HepG2 (cell line): ENCODE measurements around the gene HTRA2. TPM values are rescaled to one million over a fixed set of nuclear protein-coding genes. Genes with fewer than 3 reads are reported as not detected.

Experiments
- ADNP ChIP-seq: sonication (generic); formaldehyde crosslinking; IDR thresholded peaks from 2 replicates; pipeline ENCODE4 v1.4.0; 2020; ENCODE audit warnings: missing genetic modification reagents
- CENPX ChIP-seq: sonication (generic); formaldehyde crosslinking; IDR thresholded peaks from 2 replicates; pipeline ENCODE4 v1.9.0; 2021; ENCODE audit warnings: mild to moderate bottlenecking, missing genetic modification reagents, moderate library complexity
- HMG20B ChIP-seq: conservative IDR thresholded peaks from 2 replicates; pipeline ENCODE4 v1.6.1; 2016; ENCODE audit warnings: missing genetic modification reagents, missing compliant biosample characterization
- JUNB ChIP-seq: sonication (generic); formaldehyde crosslinking; IDR thresholded peaks from 2 replicates; pipeline ENCODE4 v1.8.0; 2022; ENCODE audit warnings: missing genetic modification reagents, mild to moderate bottlenecking, borderline replicate concordance
- KDM3A ChIP-seq: IDR thresholded peaks from 2 replicates; pipeline ENCODE4 v1.6.1; 2018; ENCODE audit warnings: low read depth, missing compliant biosample characterization
- MAZ ChIP-seq, 2 experiments: sonication (generic) in 1 of 2; formaldehyde crosslinking in 1 of 2; IDR thresholded peaks; 2 replicates each; pipeline versions ENCODE4 v1.5.0 to v1.6.1; 2012 to 2020; ENCODE audit warnings: low read depth in 2 of 2, mild to moderate bottlenecking in 2 of 2, borderline replicate concordance in 1 of 2, improper control_type of control experiment in 1 of 2, low read length in 1 of 2, missing genetic modification reagents in 1 of 2, moderate library complexity in 1 of 2
- NFYB ChIP-seq: sonication (generic); formaldehyde crosslinking; IDR thresholded peaks from 2 replicates; pipeline ENCODE4 v1.4.0; 2020; ENCODE audit warnings: missing genetic modification reagents
- PAF1 ChIP-seq: IDR thresholded peaks from 2 replicates; pipeline ENCODE4 v1.6.1; 2016; ENCODE audit warnings: missing genetic modification reagents, missing compliant biosample characterization
- PAX8 ChIP-seq: sonication (generic); formaldehyde crosslinking; IDR thresholded peaks from 2 replicates; pipeline ENCODE4 v1.8.0; 2022; ENCODE audit warnings: mild to moderate bottlenecking, missing genetic modification reagents, borderline replicate concordance
- PRDM15 ChIP-seq: sonication (generic); formaldehyde crosslinking; IDR thresholded peaks from 2 replicates; pipeline ENCODE4 v1.4.0; 2020; ENCODE audit warnings: missing genetic modification reagents
- YEATS2 ChIP-seq: sonication (generic); formaldehyde crosslinking; IDR thresholded peaks from 2 replicates; pipeline ENCODE4 v1.4.0; 2020; ENCODE audit warnings: missing genetic modification reagents, borderline replicate concordance
- ZBTB14 ChIP-seq: sonication (generic); formaldehyde crosslinking; IDR thresholded peaks from 2 replicates; pipeline ENCODE4 v1.4.0; 2020; ENCODE audit warnings: missing genetic modification reagents
- ZHX1 ChIP-seq: sonication (generic); formaldehyde crosslinking; IDR thresholded peaks from 2 replicates; pipeline ENCODE4 v1.8.1; 2022; ENCODE audit warnings: low read depth, mild to moderate bottlenecking, missing genetic modification reagents
- ZMAT3 ChIP-seq: sonication (generic); formaldehyde crosslinking; conservative IDR thresholded peaks from 2 replicates; pipeline ENCODE4 v1.7.0; 2021; ENCODE audit warnings: missing genetic modification reagents
- ZMYM4 ChIP-seq: sonication (generic); formaldehyde crosslinking; IDR thresholded peaks from 2 replicates; pipeline ENCODE4 v1.8.1; 2023; ENCODE audit warnings: mild to moderate bottlenecking, missing genetic modification reagents
- ZNF292 ChIP-seq: sonication (generic); formaldehyde crosslinking; IDR thresholded peaks from 2 replicates; pipeline ENCODE4 v1.8.1; 2022; ENCODE audit warnings: mild to moderate bottlenecking, low read depth, missing genetic modification reagents, borderline replicate concordance
- ZNF589 ChIP-seq: sonication (generic); formaldehyde crosslinking; conservative IDR thresholded peaks from 2 replicates; pipeline ENCODE4 v1.8.0; 2022; ENCODE audit warnings: mild to moderate bottlenecking, moderate library complexity, missing genetic modification reagents
- ZNF615 ChIP-seq: sonication (generic); formaldehyde crosslinking; IDR thresholded peaks from 2 replicates; pipeline ENCODE4 v1.5.0; 2020; ENCODE audit warnings: mild to moderate bottlenecking, missing genetic modification reagents, borderline replicate concordance
- ZNF713 ChIP-seq: sonication (generic); formaldehyde crosslinking; IDR thresholded peaks from 2 replicates; pipeline ENCODE4 v1.4.0; 2020; ENCODE audit warnings: mild to moderate bottlenecking, missing genetic modification reagents
- ZNF816 ChIP-seq: sonication (generic); formaldehyde crosslinking; IDR thresholded peaks from 2 replicates; pipeline ENCODE4 v1.8.0; 2022; ENCODE audit warnings: missing genetic modification reagents, mild to moderate bottlenecking, borderline replicate concordance
- ZNF850 ChIP-seq: sonication (generic); formaldehyde crosslinking; conservative IDR thresholded peaks from 2 replicates; pipeline ENCODE4 v1.9.0; 2021; ENCODE audit warnings: mild to moderate bottlenecking, missing genetic modification reagents
- polyA plus RNA-seq, 8 experiments: library from polyadenylated mRNA; depleted of rRNA in 3 of 8; stranded (reverse) in 7 of 8; unstranded in 1 of 8; fragments of >200 nt; fragmentation: Illumina TruSeq in 4 of 8; extraction: Trizol in 4 of 8; gene quantifications; 2 replicates each; pipeline versions ENCODE4 v1.2.1 to v1.2.3, GENCODE V29; 2011 to 2016; ENCODE audit warnings: low read depth in 4 of 8, missing spikeins in 1 of 8, mixed read lengths in 1 of 8; ENCODE audit not compliant: insufficient read depth in 1 of 8
- total RNA-seq, 5 experiments: library from RNA; depleted of rRNA; stranded (reverse); fragments of >200 nt; fragmentation: Illumina TruSeq; extraction: Trizol; gene quantifications; 2 replicates each; pipeline ENCODE4 v1.2.3, GENCODE V29; 2016; ENCODE audit warnings: low read depth in 1 of 5

HTRA2 gene
- total and polyA plus RNA-seq, 2 of the 13 experiments (the other 11 are each of a cell fraction or from before 2014, with no cell fraction given), result 47.7 to 50.3 TPM

GRCh38 chr2:74512744-74513604 is 16.8 kb upstream of the HTRA2 start (continued):
- no peak for TF ChIP-seq ZNF615 (CRISPR knock-in tag)
- TF ChIP-seq ZBTB14 (CRISPR knock-in tag), result no peak
- no peak for TF ChIP-seq NFYB (CRISPR knock-in tag)
- TF ChIP-seq ZHX1 (CRISPR knock-in tag), result no peak
- TF ChIP-seq ZNF816, result no peak
- TF ChIP-seq ADNP, result no peak
- TF ChIP-seq ZNF292, result no peak
- 0 out of 2 replicates have a peak, but pooled peaks have one; percentile 8 for TF ChIP-seq HMG20B (CRISPR knock-in tag)
- TF ChIP-seq PAX8 (CRISPR knock-in tag), result no peak
- TF ChIP-seq CENPX (CRISPR knock-in tag), result no peak
- TF ChIP-seq ZNF850 (CRISPR knock-in tag), result no peak
- no peak for TF ChIP-seq PAF1 (CRISPR knock-in tag)
- TF ChIP-seq MAZ (IDR thresholded peaks at IDR 0.05; ENCODE audit: borderline replicate concordance, low read depth, low read length), result no peak
- peak; percentile 48; the same call in 1 of the 2 replicates for TF ChIP-seq MAZ (CRISPR knock-in tag; IDR thresholded peaks at IDR 0.05; ENCODE audit: low read depth)
- no peak for TF ChIP-seq PRDM15 (CRISPR knock-in tag)
- TF ChIP-seq ZMYM4 (CRISPR knock-in tag), result no peak
- TF ChIP-seq ZMAT3 (CRISPR knock-in tag), result 0 out of 2 replicates have a peak, but pooled peaks have one; percentile 67
- no peak for TF ChIP-seq JUNB (CRISPR knock-in tag)
- peak; percentile 17; the same call in 1 of the 2 replicates for TF ChIP-seq YEATS2 (CRISPR knock-in tag)
- peak; percentile 58; the same call in 1 of the 2 replicates for TF ChIP-seq KDM3A (CRISPR knock-in tag)
- 0 out of 2 replicates have a peak, but pooled peaks have one; percentile 29 for TF ChIP-seq ZNF589 (CRISPR knock-in tag)
- no peak for TF ChIP-seq ZNF713 (CRISPR knock-in tag)
